Thyroid gland (tissue), 4 donors: ENCODE measurements around the gene MARCHF11. TPM values are rescaled to one million over a fixed set of nuclear protein-coding genes. Genes with fewer than 3 reads are reported as not detected.

Experiments
- DNase-seq, 2 donors: peaks; one replicate each; pipeline ENCODE4 v3.0.0-alpha.2; 2019
- H3K27ac ChIP-seq, 3 donors: fragments of 200-600 bp; sonication (generic); 1 replicate in 2 of 3; 2 replicates in 1 of 3; pipeline ENCODE4 v1.5.1; 2016 to 2019; ENCODE audit warnings: mild to moderate bottlenecking in 1 of 3, moderate library complexity in 1 of 3
- H3K27me3 ChIP-seq: fragments of 200-600 bp; sonication (generic); one replicate; pipeline ENCODE4 v1.5.1; 2019
- H3K36me3 ChIP-seq, 2 donors: fragments of 200-600 bp; sonication (generic); one replicate each; pipeline ENCODE4 v1.5.1; 2016 to 2019
- H3K4me1 ChIP-seq, 2 donors: fragments of 200-600 bp; sonication (generic); one replicate each; pipeline ENCODE4 v1.5.1; 2017 to 2019
- H3K4me3 ChIP-seq, 3 donors: fragments of 200-600 bp; sonication (generic); replicated peaks in 1 of 3; 1 replicate in 2 of 3; 2 replicates in 1 of 3; pipeline ENCODE4 v1.5.1; 2016; ENCODE audit warnings: mild to moderate bottlenecking in 1 of 3
- H3K9me3 ChIP-seq: fragments of 200-600 bp; sonication (generic); one replicate; pipeline ENCODE4 v1.5.1; 2017
- POLR2A ChIP-seq, 2 donors: fragments of 450-650 bp; IDR thresholded peaks; one replicate each; pipeline ENCODE4 v1.6.1; 2017; ENCODE audit warnings: antibody characterized with exemption in 2 of 2, mild to moderate bottlenecking in 2 of 2, moderate library complexity in 1 of 2
- WGBS, 2 donors: methylation state at CpG; one replicate each; pipeline ENCODE4 v1.1.5; 2017; 5-methylcytosine and 5-hydroxymethylcytosine counted together
- intact Hi-C: fragments of 100-400 bp; cut with DNase I; formaldehyde crosslinking; loops from one replicate; pipeline ENCODE4 v1.15.1; 2023
- total RNA-seq, 4 donors: library from RNA; depleted of rRNA; stranded (reverse); fragments of >200 nt; gene quantifications; one replicate each; pipeline ENCODE4 v1.2.3, GENCODE V29; 2016
- TF ChIP-seq, protein P1 (sequence below), 6 experiments: fragments of 200-600 bp in 3 of 6; fragments of 450-650 bp in 3 of 6; sonication (generic) in 3 of 6; IDR thresholded peaks; one replicate each; pipeline ENCODE4 v1.5.1; 2016 to 2019; ENCODE audit warnings: antibody characterized with exemption in 6 of 6, mild to moderate bottlenecking in 2 of 6, inconsistent platforms in 1 of 6, moderate library complexity in 1 of 6

Gene MARCHF11
- total RNA-seq, 4 donors from 2014 or later: 0.27 TPM; not detected in 3

DNA sequence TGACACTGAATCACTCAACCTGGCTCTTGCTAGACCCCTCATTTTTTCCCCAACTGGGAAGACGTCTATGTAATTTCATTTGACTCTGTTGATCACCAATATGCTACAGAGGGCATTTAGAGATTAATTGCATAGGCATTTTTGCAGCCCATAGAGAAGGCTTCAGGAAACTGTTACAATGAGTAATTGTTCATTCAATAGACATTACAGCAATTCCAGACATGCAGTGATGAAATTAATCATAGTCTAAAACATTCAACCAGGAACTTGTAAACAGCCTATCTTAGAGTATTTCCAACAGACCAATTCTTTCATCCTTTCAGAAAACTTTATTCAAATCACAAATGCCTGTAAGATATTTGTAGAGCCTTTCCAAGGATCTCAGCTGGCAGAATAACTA lies 122.3 kb downstream of the MARCHF11 start:
- no peaks in the 10 kb centered on the region for H3K27me3 ChIP-seq
- H3K4me3 ChIP-seq: no peak overlapping the region
- intact Hi-C loops: no loop called here
- H3K36me3 ChIP-seq: no peaks in the 10 kb centered on the region
- H3K4me1 ChIP-seq: no peaks in the 10 kb centered on the region
- H3K9me3 ChIP-seq: no peaks in the 10 kb centered on the region
- DNase-seq: no peak
- TF ChIP-seq, protein P1, sequence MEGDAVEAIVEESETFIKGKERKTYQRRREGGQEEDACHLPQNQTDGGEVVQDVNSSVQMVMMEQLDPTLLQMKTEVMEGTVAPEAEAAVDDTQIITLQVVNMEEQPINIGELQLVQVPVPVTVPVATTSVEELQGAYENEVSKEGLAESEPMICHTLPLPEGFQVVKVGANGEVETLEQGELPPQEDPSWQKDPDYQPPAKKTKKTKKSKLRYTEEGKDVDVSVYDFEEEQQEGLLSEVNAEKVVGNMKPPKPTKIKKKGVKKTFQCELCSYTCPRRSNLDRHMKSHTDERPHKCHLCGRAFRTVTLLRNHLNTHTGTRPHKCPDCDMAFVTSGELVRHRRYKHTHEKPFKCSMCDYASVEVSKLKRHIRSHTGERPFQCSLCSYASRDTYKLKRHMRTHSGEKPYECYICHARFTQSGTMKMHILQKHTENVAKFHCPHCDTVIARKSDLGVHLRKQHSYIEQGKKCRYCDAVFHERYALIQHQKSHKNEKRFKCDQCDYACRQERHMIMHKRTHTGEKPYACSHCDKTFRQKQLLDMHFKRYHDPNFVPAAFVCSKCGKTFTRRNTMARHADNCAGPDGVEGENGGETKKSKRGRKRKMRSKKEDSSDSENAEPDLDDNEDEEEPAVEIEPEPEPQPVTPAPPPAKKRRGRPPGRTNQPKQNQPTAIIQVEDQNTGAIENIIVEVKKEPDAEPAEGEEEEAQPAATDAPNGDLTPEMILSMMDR (IDR thresholded peaks at IDR 0.05): no peak
- no peak for TF ChIP-seq POLR2A (IDR thresholded peaks at IDR 0.05)
- H3K27ac ChIP-seq: no peak overlapping the region
- 50 to 61% methylated on average over 1 of the region's 1 CpG for WGBS, 2 donors

DNA sequence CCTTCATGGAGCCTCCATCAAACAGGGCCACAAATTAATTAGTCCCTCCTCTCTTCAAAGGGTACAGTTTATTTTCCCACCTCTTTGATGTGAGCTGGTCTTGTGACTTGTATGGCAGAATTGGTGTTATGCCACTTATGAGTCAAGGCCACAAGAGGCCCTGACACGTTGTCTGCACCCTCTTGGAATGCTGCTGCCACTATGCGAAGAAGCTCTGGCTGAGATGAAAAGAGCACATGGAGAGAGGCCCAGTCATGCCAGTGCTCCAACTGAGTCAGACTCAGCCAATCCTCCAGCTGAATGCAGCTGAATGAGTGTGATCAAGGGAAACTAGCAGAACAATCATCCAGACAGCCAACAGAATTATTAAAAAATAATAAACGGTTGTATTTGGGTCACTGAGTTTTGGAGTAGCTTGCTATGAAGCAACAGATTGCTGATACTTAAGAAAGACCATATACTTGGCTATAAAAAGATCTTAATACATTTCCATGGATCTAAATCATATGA lies 128.3 kb downstream of the MARCHF11 start:
- no peaks in the 10 kb centered on the region for H3K27me3 ChIP-seq
- H3K27ac ChIP-seq: no peak overlapping the region
- no peaks in the 10 kb centered on the region for H3K36me3 ChIP-seq
- H3K4me3 ChIP-seq: no peak overlapping the region
- TF ChIP-seq, protein P1 (IDR thresholded peaks at IDR 0.05): no peak
- TF ChIP-seq POLR2A (IDR thresholded peaks at IDR 0.05): no peak
- no peaks in the 10 kb centered on the region for H3K9me3 ChIP-seq
- DNase-seq: no peak
- intact Hi-C loops: no loop called here
- 46 to 64% methylated on average over 3 of the region's 3 CpGs for WGBS, 2 donors
- no peaks in the 10 kb centered on the region for H3K4me1 ChIP-seq

DNA sequence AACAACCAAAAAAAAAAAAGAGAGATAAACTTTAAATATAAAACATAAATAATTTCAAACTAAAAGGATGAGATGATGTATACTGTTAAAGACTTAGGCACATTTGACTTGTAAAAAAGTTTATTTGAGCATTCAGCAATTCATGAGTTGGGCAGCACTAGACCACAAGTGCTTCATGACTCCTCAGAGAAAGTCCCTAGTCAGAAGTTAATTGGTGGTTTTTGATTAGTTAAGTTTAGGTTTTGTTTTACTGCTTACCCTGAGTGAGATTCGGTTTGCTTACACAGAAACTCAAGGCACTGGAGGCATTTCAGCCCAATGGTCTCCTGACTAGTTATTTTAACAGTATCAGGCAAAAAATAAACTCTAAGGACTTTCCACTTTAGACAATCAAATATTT lies 129.2 kb downstream of the MARCHF11 start:
- Histone ChIP-seq H3K9me3 (no peaks in the 10 kb centered on the region), H3K4me1 (no peaks in the 10 kb centered on the region), H3K36me3 (no peaks in the 10 kb centered on the region), H3K27me3 (no peaks in the 10 kb centered on the region), H3K4me3 (no peak overlapping the region), H3K27ac (no peak overlapping the region)
- WGBS, 2 donors: 71 to 78% methylated on average over 1 of the region's 1 CpG
- intact Hi-C loops: no loop called here
- TF ChIP-seq POLR2A (IDR thresholded peaks at IDR 0.05): no peak
- TF ChIP-seq, protein P1 (IDR thresholded peaks at IDR 0.05): no peak
- DNase-seq: no peak

DNA sequence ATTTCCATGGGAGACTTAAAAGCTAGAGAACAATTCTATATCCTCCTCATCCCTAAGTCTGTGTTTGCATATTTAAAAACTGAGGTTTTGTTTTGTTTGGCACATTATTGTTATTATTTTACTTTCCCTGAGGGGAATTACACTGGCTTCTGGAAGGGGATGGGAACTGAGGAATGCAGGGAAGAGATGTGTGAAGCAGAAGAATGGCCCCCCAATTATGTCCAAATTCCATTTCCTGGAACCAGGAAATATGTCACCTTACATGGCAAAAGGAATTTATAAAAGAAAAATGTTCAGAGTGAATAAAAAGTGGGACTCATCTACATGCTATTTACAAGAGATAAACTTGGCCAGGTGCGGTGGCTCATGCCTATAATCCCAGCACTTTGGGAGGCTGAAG lies 129.8 kb downstream of the MARCHF11 start:
- H3K27me3 ChIP-seq: no peaks in the 10 kb centered on the region
- H3K36me3 ChIP-seq: no peaks in the 10 kb centered on the region
- TF ChIP-seq POLR2A (IDR thresholded peaks at IDR 0.05): no peak
- TF ChIP-seq, protein P1 (IDR thresholded peaks at IDR 0.05): no peak
- H3K27ac ChIP-seq: no peak overlapping the region
- intact Hi-C loops: no loop called here
- no peak overlapping the region for H3K4me3 ChIP-seq
- WGBS, 2 donors: 88 to 91% methylated on average over 1 of the region's 1 CpG
- H3K4me1 ChIP-seq: no peaks in the 10 kb centered on the region
- H3K9me3 ChIP-seq: no peaks in the 10 kb centered on the region
- no peak for DNase-seq

DNA sequence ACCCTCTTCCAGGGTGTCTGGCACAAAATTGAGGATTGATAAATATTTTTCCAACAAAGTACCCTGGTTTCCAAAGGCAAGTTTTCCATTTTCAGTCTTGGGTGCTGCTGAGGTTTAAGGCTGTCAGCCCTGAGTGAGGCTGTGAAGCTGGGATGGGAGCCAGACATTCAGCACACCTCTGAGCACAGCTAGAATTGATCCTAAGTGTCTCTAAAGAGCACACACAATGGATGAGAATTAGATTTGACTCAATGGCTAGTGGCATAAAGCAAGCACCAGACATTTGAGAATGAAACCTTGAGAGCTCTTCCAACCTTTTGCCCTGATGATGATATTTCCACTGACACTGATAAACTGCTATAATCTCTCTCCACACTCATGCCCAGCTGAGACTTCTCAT lies 131.5 kb downstream of the MARCHF11 start:
- no peak for TF ChIP-seq POLR2A (IDR thresholded peaks at IDR 0.05)
- TF ChIP-seq, protein P1 (IDR thresholded peaks at IDR 0.05): no peak
- Histone ChIP-seq H3K36me3 (no peaks in the 10 kb centered on the region), H3K9me3 (no peaks in the 10 kb centered on the region), H3K27me3 (no peaks in the 10 kb centered on the region), H3K4me3 (no peak overlapping the region), H3K27ac (no peak overlapping the region), H3K4me1 (no peaks in the 10 kb centered on the region)
- DNase-seq: no peak
- intact Hi-C loops: no loop called here
